HUDEP-2 (cell line): Measurements from ENCODE around the gene CCDC169.
"Not testable (repeated sequence)": the region's sequence is repeated elsewhere in the genome, so short reads cannot be mapped to it uniquely, and the experiment has no call there.

Experiments
- DNase-seq, 76 experiments: peaks; one replicate each; lab custom pipeline; 2025; ENCODE audit not compliant: unreplicated experiment in 76 of 76; lab: John Stamatoyannopoulos, UW

The CCDC169 gene

DNA sequence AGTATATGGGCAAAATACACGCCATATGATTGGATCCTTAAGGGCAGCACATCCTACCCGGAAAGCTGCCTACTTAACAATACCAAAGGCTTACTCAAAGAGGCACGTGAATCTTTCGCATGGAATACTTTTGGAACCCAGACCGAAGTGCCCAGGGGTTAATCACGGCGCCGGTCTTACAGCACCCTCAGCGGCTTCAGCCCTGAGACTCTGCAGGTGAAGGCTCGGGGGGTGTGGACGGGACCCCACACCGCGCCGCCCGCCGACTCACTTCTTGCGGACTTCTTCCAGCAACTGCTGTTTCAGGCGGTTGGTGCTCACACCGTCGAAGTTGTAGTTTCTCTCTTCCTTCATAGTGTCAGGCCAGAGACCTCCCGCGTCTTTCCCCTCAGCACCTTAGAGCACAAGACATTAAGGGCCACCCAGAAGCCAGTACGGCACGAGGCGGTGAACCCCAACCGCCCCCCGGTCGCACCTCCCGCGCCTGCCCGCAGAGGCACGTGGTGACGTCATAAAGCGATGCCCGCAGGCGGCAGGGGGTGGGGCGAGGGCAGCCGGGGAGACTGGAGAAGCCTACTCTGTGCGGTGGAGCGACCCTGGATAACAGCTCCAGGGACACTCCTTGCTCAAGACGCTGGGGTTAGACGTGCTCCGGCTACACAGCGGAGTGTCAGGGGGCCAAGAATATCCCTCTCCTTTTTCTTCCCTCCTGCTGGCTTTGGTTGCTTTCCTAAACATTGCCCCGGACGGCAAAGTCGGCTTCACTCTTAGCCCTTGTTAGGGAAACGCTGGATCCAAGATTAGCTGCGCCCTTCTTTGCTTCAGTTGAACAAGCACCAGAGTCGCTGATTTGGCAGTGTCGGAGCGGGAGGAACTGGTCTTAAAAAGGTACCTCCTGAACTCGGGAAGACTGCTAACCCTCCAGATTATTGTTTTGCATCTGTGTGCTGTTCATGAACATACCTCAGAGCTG, at the start of gene CCDC169:
Gene CCDC169 (minus strand): TSS at position 449 of the 973 bp plus-strand sequence. CDS start 95 bp downstream, at position 354.
- peak in 74 of 76 experiments; percentile 10 to 87 (median 74) for DNase-seq

DNA sequence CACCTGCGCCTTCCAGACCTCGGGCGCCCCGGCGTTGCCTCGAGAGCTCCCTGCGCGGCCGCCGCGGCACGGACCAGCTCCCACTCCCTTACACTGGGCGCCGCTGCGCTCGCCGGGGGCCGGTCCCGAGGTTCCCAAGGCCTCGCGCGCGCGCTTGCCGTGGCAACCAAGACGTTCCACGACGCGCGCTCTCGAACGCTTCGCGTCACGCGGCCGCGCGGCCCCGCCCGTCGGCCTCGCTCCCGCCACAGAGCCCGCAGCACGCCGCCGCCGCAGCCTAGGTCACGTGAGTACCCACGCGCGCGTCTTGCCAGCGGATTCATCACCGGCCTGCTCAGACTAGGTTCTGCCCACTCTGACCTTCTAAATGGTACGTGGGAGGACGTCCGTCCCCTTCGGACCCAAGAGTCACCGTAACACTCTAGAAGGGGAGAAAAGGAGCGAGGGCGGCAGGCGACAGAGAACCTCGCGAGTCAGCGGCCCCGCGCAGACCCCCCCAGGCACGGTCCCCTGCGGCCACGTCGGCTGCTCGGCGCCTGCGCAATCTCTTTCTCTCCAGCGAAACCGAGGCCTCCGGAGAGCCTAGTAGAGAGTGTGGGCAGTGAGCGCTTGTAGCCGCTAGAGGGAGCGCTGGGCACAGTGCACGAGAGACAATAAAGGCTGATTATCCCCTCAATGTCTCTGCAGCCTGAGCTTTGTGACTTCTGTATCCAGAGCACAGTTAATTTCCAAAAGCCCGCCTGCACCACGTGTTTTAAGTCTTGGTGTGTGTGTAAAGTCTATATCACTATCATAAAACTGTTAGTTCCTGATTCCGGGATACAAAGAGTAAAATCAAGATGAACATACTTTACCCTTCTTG, 48.8 kb upstream of the CCDC169 start, which contains the start of gene SPART:
Gene SPART (minus strand): TSS at position 173 of the 862 bp plus-strand sequence. CDS start 10,564 bp downstream, outside the sequence.
- peak in 75 of 76 experiments; percentile 7 to 91 (median 79) for DNase-seq

DNA sequence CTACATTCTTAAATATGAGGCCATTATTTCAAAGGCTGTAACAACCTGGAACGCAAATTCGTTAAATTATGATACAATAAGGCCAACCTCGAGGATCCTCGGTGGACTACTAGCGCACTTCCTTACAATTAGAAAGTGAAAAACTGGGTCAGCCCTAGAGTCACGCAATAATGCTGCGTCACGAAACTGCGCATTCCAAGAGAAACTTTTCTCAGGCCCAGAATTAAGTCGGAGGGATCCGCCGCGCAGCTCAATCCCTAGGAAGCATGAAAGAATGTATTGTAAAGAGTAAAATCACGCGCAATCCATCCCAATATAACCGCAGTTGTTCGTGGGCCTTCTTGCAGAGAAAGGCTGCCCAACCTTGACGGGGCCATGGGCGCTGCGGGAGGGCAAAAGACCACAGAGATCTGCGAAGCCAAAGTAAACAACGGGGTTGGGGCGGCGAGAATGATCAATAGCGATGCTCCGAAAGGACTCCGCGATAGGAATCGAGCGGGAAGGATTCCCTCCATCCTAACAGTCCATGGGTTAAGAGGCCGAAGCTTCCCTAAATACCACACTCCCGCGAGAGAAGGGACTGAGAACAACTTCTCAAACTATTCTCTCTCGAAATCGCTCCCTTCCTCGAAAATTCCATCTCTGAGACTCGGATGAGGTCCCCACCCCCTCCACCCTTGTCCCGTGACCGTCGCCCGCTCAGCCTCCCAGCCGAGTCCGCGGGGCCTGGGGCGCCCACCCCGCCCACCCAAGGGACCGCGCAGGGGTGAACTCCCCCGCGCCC, 48.0 kb upstream of the CCDC169 start:
- peak in 66 of 76 experiments; percentile 5 to 64 (median 38) for DNase-seq

DNA sequence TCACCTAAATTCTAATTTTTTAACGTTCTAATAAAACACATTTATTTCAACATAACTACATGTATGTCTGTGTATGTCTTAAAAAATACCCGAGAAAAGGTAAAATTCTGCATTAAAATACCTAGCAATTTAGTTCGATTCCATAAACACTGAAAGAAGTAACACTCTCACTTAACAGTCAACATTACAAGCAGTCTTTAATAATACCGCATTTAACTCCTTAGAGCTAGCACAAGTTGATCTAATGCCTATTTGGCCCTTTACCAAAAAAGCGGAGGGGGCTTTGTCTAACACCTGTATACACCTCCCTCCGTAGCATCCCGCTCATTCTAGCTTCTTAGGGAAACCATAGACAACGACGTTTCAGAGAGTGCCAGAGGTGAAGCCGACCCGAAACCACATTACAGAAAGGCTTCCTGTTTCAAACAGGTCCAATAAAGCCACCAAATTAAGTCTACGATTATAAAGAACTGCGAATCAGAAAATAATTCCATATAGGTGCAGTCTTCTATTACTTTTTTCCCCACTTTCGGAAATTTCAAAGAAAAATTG, 47.3 kb upstream of the CCDC169 start:
- DNase-seq: peak in 16 of 76 experiments; percentile 1 to 52 (median 28)

DNA sequence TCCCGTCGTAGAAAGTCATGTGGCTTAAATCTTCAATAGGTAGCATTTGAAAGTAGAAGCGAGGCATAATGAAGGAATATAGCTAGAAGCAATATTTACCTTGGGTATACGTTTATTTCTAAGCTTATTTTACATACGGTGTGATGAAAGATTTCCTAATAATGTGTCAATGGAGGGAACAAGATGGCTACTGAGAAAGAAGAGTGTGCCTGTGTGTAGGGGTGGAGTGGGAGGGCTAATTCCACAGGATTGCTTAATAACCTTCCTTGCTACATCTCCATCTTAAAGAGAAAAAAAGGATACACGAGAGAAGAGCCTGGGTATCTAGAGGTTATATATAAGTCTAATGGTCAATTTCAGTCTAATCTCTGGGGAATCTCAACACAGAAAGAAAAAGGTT, 46.6 kb upstream of the CCDC169 start:
- DNase-seq: no peak

DNA sequence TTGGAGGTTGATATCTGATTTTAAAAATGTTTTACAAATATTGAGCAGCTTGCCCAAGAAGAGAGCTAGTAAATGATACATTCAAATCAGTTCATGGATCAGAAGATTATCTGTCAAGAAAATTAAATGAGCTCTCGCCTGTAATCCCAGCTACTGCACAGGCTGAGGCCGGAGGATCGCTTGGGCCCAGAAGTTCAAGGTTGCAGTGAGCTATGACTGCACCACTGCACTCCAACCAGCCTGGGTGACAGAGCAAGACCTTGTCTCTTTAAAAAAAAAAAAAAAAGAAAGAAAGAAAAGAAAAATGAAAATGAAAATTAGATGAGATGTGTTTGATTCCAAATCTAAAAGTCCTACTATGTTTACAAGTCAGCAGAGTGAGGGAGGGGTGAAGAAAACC, 46.2 kb upstream of the CCDC169 start:
- DNase-seq: peak in 1 of 76 experiments; percentile 2

DNA sequence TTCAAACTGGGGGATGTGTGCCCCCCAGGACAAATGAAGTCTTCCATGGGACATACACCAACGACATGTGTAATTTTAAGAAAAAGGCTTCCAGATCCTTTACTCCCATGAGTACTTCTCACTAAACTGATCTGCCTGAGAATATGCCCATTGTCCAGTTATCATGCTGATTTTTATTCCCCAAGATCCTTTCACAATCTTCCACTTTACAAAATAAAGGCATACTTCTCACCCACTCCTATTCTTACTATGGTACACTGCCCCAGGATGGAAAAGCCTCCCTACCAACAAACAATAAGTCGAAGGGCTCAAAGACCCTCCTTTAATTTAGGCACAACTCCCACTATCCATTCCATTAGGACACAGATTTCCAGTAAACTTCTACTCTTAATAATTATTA, 45.1 kb upstream of the CCDC169 start:
- no peak for DNase-seq

DNA sequence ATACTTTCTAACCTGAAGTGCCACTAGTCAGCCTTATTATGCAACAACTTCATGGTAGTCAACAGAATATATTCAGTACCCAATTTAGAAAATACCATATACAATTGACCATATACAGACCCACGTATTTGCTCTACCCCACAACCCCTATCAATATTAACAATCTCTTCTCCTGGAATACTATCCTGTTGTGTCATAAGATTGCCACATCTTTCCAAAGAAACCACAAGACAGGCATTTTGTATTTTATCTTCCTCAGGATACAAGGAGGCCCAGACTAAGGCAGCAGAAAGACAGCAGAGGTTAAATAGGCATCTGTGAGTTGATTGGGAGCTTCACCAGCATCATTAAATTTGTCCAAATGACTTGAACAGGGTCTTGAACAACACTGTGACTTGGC, 44.1 kb upstream of the CCDC169 start:
- no peak for DNase-seq

DNA sequence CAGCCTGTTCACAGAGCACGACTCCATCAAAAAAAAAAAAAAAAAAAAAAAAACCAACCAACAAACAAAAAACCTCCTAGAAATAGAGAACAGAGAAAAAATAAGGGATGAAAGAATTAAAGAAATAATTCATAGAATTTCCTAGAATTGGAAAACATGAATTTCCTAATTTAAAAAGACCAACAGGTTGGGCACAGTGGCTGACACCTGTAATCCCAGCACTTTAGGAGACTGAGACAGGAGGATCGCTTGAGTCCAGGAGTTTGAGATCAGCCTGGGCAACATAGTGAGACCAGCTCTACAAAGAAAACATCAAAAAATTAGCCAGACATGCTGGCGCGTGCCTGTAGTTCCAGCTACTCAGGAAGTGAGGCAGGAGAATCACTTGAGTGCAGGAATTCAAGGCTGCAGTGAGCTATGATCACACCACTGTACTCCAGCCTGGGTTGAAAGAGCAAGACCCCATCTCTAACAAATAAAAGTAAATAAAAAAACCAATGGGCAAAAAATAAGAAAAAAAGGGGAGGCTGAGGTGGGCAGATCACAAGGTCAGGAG, 42.1 kb upstream of the CCDC169 start:
- no peak for DNase-seq

DNA sequence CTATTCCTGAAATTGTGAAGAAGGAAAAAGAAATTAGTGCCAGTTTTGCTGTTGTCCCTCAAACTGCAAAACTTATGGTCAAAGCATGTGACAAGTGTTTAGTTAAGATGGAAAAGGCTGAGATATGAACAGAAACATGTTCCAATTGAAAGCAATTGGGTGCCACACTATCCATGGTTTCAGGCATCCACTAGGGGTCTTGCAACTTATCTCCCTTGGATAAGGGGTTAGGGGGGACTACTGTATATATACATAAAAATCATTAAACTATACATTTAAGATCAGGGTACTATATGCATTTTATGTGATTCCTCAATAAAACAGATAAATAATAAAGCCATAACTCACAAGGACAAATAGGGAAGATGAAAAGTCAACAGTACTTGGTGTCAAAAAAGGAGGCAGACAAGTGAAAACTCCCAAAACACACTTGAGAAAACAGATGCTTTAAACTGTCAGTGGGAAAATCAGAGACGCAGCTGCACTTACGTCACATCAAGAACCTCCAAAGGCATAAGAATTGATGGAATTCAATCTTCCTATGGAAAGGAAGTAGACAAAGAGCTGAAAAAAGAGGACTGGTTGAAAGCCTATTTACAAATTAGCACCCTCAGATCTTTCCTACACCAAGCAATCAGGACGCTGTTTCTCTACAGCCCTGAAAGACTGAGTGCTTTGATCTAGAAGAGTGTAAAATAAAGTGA, 40.5 kb upstream of the CCDC169 start:
- no peak for DNase-seq

DNA sequence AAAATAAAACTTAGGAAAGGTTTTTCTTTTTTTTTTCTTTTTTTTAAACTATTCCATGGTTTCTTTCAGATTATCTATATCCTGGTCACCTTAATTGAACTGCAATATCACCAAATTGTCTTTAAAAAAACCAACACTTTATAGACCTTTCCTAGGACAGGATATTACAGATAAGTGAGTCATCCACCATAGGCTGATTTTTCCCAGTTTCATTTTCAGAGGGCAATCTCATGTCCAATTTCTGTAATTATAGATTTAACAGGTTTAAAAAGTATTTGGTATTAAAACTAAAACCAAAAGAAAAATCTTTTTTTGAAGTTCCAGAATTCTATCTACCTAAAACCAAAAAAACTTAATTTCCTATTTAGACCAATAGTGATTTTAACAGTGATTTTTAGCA, 35.4 kb upstream of the CCDC169 start:
- no peak for DNase-seq

DNA sequence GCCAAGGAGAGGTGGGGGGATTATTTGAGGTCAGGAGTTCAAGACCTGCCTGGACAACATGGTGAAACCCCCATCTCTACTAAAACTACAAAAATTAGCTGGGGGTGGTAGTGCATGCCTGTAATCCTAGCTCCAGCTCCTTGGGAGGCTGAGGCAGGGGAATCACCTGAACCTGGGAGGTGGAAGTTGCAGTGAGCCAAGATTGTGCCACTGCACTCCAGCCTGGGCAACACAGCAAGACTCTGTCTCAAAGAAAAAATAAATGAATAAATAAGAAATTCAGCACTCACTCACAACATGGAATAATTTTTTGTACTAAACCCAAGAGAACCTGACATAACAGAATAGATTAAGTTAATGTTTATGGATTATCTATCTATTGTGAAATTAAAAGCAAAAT, 34.6 kb upstream of the CCDC169 start:
- DNase-seq: not testable (repeated sequence)

DNA sequence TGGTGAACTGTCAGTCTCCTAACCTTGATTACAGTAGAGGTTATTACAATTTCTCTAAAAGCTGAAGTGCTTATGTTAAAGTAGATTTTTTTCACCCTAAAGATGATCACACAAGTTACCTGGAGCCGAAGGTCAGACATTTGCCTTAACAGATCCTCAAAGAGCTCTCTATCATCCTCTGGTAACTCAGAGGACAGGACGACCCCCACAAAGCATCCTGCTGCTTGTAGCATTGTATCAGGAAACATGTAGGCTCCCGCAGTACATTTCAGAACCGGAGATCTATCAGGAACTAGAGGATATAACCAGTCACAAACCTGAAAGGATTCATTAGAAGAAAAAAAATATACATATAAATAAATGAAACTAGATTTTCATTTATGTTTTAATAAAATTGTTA, 33.7 kb upstream of the CCDC169 start:
- DNase-seq: no peak

DNA sequence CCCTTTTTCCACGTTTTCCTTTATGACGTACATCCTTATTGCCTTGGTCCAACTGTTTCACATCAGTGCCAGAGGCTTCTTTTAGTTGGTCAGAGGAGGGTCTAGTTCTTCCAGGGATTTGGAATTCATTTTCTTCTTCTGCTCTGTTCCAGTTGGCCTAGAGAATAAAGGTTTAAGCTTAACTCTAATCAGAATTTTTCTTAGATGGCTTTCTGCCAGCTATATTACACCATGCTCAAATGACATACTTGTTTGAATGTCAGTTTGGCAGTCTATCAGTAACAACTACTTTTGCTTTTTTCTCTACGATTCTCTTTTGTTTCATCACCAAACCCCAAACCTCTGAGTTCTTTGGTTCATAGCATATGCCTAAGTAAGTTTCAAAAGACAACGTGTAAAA, 31.7 kb upstream of the CCDC169 start:
- DNase-seq: no peak

DNA sequence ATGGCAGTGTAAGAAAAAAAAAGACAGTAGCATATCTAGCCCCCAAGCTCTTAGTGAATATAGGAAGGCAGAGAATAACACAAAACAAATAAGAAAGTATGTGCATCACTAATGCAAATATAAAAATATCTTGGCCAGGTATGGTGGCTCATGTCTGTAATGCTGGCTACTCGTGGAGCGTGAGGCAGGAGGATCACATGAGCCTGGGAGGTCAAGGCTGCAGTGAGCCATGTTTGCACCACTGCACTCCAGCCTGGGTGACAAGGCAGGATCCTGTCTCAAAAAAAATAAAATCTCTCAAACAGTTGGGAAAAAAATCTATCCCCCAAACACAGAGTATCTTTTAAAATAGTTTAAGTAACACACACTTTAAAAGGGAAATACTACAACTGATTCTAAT, 31.2 kb upstream of the CCDC169 start:
- DNase-seq: no peak

DNA sequence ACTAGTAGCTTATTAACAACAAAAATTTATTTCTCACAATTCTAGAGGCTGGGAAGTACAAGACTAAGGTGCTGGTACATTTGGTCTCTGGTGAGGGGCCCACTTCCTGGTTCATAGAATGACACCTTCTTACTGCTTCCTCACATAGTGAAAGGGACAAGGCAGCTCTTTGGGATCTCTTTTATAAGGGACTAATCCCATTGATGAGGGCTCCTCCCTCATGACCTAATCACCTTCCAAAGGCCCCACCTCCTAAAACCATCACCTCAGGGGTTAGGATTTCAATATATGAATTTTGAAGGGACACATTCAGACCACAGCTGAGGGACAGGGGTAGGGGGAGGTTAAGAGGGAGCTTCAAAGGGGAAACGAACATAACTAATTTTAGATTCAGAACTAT, 28.3 kb upstream of the CCDC169 start:
- DNase-seq: no peak

DNA sequence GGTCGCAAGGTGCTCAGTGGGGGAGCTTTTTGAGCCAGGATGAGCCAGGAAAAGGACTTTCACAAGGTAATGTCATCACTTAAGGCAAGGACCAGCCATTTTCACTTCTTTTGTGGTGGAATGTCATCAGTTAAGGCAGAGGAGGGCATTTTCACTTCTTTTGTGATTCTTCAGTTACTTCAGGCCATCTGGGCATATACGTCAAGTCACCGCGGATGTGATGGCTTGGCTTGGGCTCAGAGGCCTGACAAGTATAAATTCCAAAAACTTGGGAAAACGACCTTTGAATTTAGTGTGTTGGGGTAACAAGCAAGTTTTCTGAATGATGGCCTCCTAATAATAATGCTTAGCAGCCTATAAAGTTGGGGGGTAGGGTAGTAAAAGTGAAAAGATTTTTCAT, 27.3 kb upstream of the CCDC169 start:
- DNase-seq: not testable (repeated sequence)

DNA sequence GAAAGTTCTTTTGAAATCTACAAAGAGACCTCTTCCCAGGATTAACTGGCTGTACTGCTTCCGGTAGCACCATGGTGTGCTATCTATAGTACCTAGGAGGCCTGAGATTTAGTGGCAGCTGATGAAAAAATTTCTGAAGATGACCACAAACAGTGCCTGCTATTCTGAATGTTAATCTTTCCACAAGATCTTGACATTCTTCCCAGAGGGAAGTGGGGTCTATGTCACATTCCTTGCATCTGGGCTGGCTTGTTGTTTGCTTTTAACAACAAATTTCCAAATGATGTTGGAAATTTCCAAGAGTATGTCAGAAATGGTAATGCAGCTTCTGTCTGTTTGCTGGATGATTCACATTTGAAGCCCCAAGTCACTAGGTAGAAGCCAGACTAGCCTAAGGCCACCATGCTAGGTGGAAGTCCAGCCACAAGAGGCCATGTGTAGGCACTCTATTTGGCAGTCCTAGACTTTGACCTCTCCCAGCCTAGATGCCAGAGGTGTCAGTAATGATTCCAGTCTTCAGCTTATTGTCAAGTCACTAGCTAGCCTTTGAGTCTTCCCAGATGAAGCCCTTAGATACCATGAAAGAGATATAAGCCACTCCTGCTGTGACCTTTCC, 26.4 kb upstream of the CCDC169 start:
- DNase-seq: no peak

DNA sequence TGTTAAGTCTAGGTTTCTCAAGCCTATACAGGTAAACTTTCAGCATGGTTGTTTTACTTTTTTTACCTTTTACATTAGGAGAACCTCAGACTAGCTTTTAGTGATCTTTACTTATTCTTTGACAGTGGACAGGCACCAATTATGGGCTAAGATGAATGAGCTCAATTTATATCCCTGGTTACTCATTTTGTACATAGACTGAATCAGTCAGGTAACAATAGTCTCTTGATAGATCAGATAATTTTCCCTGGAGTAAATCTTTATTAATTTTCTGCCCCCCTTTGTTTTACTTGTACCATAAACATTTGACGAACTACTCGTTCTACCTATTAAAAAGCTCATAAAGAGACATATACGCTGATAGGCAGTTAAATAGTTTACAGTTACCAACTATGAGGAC, 25.8 kb upstream of the CCDC169 start:
- no peak for DNase-seq
